ENCODE measurements around the gene ACSL1.

GRCh38 chr4:184817494-184818215, 8.1 kb downstream of the ACSL1 start:
- TF ChIP-seq, protein P1, sequence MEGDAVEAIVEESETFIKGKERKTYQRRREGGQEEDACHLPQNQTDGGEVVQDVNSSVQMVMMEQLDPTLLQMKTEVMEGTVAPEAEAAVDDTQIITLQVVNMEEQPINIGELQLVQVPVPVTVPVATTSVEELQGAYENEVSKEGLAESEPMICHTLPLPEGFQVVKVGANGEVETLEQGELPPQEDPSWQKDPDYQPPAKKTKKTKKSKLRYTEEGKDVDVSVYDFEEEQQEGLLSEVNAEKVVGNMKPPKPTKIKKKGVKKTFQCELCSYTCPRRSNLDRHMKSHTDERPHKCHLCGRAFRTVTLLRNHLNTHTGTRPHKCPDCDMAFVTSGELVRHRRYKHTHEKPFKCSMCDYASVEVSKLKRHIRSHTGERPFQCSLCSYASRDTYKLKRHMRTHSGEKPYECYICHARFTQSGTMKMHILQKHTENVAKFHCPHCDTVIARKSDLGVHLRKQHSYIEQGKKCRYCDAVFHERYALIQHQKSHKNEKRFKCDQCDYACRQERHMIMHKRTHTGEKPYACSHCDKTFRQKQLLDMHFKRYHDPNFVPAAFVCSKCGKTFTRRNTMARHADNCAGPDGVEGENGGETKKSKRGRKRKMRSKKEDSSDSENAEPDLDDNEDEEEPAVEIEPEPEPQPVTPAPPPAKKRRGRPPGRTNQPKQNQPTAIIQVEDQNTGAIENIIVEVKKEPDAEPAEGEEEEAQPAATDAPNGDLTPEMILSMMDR (conservative IDR thresholded peaks at IDR 0.05) = no peak
- no peak for TF ChIP-seq ZFX (IDR thresholded peaks at IDR 0.05)
